GM21447 (cell line): Measurements from ENCODE around the gene BRD3.

Experiments
- ATAC-seq: cut with Tn5 transposase; IDR thresholded peaks from one replicate; pipeline ENCODE4 v1.9.1; 2021; ENCODE audit not compliant: unreplicated experiment

Gene BRD3

GRCh38 chr9:134039386-134040175 lies 28.2 kb downstream of the BRD3 start:
- ATAC-seq: no peak

DNA sequence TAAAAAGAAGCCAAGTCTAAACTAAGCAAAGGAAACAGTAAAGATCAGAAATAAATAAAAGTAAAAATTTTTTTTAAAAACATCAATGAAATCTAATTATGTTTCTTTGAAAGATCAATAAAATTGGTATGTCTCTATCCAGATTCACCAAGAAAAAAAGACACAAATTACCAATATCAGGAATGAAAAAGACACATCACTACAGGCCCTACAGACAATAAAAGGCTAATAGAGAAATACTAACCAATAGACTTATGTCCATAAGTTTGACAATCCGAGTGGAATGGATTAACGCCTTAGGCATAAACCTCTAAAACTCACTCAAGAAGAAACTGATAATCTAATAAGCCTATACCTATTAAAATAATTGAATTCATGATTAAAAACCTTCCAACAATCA lies 30.2 kb downstream of the BRD3 start:
- no peak for ATAC-seq

- ATAC-seq: no peak
These were observed 31.7 kb downstream of the BRD3 start for GRCh38 chr9:134036130-134036529.

- ATAC-seq: no peak
These were observed 32.5 kb downstream of the BRD3 start for GRCh38 chr9:134035041-134036039.

DNA sequence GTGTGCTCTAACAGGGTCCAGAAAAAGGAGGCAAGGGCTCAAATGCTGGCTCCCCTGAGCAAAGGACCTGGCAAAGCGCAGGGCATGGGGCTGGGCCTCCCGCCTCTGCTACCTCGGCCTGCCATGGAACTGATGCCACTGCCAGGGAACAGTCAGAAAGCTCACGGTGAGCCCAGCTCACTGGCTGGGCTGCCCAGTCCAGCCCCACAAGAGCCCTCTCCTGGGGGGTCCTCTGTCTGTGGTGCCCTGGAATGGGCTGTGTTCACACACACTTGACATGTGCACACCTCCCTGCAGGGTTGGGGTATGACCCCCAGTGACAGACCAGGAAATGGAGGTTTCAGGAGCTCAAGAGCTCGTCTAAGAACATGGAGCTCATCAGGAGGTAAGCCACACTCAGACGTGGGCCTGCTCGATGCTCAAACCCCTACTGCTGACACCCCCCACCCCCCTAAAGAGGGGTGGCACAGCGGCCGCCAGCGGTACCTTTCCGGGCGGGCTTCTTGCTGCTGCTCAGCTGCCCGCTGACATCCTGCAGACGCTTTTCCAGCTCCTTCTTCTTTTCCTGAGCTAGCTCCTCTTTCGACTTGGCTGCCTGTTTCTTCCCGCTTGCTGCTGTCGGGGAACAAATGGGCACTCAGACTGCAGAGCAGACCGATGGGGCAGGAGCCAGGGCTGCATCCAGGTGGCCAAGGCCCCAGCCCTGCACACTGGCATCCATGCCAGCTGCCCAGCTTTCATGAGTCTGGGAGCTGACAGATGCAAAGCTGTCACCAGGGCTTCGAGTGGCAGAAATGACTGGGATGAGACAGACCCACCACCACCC lies 33.4 kb downstream of the BRD3 start:
- no peak for ATAC-seq

GRCh38 chr9:134033516-134034214 lies 34.2 kb downstream of the BRD3 start:
- ATAC-seq: no peak

- no peak for ATAC-seq
These were observed 35.2 kb downstream of the BRD3 start for GRCh38 chr9:134032456-134033222.

GRCh38 chr9:134031783-134032182 lies 36.0 kb downstream of the BRD3 start:
- ATAC-seq: no peak

- ATAC-seq: no peak
These were observed 36.9 kb downstream of the BRD3 start for GRCh38 chr9:134030821-134031470.

DNA sequence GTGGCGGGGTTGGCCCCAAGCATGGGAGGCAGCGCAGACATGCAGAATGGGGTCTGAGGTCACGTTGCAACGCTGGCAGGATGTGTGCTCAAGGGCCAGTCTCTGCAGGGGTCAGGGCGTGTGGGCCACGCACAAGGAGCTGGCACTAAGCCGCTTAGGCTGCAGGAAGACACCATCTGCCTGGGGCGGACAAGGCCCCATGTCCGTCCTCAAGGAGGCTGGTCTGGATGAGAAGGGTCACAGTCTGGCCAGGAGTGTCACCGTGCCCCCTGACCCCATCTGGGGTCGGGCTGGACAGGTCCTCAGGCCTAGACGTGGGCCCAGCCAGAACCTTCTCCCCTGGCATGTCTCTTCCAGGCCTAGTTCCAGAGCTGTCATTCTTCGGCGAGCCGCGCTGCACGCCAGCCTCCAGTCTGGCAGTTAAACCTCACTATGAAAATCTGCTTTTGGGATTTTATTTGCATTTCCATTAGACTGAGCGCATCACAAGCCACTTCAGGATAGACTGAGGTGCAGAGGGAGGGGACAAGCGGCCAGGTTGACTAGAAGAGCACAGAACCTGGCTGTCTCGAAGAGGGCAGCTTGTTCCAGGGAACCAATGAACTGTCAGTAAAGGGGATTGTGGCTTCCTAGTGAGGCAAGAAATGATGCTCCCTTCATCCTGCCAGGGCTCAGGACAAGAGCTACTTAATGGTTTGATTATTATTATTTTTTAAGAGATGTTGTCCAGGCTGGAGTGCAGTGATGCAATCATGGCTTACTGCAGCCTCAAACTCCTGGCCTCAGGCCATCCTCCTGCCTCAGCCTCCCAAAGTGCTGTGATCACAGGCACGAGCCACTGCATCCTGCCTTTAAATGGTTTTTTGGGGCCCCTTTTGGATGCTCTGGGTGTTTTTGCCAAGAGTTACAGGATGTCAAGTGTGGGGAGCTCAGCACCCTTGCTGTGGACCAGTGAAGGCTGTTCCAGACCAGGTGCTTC lies 38.3 kb downstream of the BRD3 start:
- no peak for ATAC-seq

- no peak for ATAC-seq
These were observed 39.1 kb downstream of the BRD3 start for GRCh38 chr9:134028575-134029247.

DNA sequence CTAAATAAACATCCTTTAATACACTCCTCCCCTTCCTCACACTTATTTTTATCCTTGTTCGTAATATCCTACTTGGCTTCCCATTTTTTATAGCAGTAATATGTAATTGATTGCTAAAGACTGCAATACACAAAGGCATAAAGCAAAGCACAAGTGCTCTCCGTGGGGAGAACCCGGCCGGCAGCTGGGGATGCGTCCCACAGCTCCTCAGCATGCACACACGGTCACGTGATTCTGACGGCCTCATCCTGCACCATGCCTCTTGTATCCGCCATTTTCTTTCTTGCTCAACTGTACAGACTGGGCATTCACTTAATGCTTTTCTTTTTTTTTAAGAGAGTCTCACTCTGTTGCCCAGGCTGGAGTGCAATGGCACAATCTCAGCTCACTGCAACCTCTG lies 39.8 kb downstream of the BRD3 start:
- ATAC-seq: no peak

DNA sequence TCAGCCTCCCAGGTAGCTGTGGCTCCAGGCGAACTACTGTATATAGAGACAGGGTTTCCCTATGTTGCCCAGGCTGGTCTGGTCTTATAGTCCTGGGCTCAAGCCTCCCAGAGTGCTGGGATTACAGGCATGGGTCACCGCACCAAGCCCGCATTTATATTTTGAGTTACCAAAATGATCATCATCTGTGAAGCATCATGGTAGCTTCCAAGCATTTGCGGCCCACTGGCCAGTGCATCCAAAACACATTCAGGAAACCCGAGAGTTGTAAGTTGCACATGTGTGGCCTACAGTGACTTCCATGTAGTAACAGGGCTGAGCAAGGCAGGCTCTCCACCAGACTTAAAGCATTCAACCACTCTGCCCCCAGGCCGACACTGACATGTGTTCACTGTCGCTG lies 40.3 kb downstream of the BRD3 start:
- no peak for ATAC-seq

GRCh38 chr9:134026981-134027380 lies 40.8 kb downstream of the BRD3 start:
- ATAC-seq: no peak

DNA sequence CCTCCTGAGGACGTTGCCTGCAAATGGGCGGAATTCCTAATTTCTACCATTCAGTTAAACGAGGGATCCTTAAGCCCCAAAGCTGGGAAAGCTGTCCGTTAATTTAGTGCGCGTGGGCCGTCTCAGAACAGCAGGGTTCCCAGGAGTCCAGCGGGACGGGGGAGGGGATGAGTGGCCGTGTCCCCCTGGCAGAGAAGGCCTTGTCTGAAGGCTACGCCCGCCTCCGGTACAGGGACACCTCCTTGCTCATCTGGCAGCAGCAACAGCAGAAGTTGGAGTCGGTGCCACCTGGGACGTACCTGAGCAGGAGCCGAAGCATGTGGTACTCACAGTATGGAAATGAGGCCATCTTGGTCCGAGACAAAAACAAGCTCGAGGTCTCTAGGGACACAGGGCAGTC lies 41.2 kb downstream of the BRD3 start:
- no peak for ATAC-seq

GRCh38 chr9:134025606-134026541 lies 42.0 kb downstream of the BRD3 start:
- ATAC-seq: peak; percentile 33
